NCI-H2196 (cell line): ENCODE results near the gene MOSPD3.
"Not testable (repeated sequence)": the region's sequence is repeated elsewhere in the genome, so short reads cannot be mapped to it uniquely, and the experiment has no call there.

ENCODE experiments used
- DNase-seq: peaks from one replicate; lab custom pipeline; 2025; ENCODE audit not compliant: unreplicated experiment; lab: John Stamatoyannopoulos, UW

The MOSPD3 gene, protein sequence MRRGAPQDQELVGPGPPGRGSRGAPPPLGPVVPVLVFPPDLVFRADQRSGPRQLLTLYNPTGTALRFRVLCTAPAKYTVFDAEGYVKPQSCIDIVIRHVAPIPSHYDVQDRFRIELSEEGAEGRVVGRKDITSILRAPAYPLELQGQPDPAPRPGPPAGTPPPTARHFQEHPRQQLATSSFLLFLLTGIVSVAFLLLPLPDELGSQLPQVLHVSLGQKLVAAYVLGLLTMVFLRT

DNA sequence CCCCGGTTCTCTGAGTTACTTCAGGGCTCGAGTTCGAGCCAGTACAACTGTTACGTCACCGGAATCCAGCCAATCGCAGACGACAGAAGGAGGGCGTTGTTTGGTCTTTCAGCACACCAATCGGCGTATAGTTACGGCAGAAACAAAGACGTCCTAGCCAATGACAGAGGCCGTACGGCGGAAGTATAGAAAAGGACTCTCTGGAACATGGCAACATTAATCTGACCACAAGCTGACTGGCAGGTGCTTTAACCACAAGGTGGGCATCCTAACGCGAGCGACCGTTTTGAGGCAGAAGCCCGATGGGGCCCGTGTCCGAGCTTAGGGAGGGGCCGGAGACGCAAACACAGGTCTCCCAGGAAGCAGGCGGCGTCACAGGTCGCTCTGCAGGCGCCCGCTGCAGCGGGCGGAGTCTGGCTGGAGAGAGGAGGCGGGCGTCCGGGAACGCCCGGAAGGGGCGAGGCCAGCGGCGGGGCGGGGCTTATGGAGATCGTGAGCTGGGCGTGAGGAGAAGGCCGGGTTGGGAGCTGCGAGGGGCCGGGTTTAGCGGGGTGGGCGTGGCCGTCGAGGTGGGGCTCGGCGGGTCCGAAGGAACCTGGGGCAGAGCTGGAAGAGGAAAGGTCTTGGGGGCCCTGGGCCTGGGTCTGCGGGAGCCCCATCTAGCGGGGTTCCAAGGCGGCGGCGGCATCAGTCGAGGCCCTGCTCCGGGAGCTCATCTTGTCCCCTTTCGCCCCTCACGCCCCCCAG is at the start of gene MOSPD3:
Gene MOSPD3 (plus strand): TSS at position 558 of the 747 bp plus-strand sequence. CDS start 252 bp downstream, outside the sequence.
- DNase-seq, result peak; percentile 98

DNA sequence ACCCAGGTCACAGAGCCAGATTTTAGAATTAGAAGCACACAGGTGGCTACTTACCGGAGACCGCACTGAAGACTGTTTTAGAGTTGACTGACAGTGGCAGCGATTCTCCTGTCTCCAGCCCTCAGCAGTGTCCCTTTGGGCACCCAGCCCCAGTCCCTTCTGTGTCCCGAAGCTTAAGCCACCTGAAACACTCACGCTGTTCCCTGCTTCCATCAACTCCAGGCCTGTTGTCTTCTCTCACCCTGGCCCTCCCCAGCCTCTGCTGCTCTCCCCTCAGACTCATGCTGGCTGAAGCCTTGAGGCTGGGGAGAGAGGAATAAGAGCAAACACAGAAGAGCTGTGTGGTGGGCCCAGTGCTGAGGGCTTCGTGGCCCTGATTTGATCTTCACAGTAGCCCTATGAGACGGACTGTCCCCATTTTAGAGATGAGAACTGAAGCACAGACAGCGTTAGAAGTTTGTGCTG is 49.2 kb upstream of the MOSPD3 start:
- DNase-seq, result no peak

DNA sequence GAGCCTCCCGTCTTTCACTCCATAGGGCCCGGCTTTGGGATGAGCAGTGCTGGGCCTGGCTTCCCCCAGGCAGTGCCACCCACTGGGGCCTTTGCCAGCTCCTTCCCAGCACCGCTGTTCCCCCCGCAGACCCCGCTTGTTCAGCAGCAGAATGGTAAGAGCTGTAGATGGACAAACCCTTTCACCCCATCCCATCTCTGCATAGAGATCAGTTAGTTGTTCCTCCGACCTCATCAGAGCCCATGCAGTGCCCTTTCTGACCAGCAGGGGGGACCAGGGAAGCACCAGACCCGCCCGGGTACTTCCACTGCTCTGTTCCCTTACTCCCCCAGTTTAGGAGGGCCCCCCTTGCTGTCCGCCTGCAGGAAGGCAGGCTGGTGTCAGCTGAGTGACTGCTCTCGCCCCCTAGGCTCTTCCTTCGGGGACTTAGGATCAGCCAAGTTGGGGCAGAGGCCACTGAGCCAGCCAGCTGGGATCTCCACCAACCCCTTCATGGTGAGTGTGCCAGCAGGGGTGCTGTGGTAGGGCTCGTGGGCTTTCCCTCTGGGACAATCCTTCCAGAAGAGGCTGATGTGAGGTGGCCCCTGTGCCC is 48.4 kb upstream of the MOSPD3 start:
- peak; percentile 85 for DNase-seq

DNA sequence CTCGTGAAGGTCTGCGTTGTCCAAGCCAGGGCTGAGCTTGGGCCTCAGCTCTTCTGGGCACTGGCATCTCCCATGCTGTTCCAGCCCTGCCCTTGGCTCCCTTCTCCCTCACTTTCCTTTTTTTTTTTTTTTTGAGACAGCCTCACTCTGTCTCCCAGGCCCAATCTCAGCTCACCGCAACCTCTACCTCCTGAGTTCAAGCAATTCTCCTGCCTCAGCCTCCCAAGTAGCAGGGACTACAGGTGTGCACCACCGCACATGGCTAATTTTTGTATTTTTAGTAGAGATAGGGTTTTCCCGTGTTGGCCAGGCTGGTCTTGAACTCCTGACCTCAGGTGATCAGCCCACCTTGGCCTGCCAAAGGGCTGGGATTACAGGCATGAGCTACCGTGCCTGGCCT is 47.9 kb upstream of the MOSPD3 start:
- not testable (repeated sequence) for DNase-seq

DNA sequence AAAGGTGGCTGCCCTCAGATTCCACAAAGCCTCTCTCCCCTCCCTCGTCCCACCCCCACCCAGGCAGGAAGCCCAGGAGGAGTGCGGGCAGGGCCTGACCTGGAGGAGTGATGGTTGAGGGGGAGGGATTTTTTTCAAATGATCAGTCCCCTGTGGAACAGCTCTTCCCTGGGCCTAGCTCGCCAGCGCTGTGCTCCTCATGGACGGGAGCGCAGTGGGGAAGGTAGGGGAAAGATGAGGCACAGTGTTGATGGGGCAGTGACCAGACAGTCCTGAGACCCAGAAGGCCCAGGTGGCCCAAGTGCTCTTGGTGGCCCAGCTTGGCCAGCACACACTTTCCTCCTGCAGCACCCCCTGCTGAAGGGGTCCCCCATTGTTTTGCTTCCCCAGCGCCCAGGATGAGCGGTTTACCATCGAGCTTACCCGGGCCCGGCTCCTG is 47.2 kb upstream of the MOSPD3 start:
- DNase-seq, result no peak

DNA sequence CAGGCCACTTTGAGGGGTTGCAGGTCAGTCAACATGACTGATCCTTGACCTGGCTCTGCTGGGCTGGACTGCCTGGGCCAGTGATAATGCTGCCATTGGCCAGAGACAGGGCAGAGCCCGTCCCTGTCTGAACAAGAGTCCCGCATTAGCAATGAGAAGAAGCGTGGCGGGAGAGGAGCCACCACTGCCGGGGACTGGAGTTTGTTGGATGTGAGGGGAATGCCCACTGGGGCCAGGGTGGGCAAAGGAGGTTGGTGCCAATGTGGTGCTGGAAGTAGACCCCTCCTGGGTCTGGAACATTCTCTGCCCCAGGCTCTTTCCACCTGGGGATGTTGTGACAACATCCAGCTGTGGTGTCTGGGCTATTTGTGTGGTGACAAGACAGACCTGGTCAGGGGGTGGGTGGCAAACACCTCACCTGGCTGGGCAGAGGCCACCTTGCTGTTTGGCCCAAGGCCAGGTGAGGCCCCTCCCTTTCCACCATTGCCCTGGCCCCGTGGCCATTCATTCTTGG is 46.3 kb upstream of the MOSPD3 start:
- DNase-seq, result no peak

DNA sequence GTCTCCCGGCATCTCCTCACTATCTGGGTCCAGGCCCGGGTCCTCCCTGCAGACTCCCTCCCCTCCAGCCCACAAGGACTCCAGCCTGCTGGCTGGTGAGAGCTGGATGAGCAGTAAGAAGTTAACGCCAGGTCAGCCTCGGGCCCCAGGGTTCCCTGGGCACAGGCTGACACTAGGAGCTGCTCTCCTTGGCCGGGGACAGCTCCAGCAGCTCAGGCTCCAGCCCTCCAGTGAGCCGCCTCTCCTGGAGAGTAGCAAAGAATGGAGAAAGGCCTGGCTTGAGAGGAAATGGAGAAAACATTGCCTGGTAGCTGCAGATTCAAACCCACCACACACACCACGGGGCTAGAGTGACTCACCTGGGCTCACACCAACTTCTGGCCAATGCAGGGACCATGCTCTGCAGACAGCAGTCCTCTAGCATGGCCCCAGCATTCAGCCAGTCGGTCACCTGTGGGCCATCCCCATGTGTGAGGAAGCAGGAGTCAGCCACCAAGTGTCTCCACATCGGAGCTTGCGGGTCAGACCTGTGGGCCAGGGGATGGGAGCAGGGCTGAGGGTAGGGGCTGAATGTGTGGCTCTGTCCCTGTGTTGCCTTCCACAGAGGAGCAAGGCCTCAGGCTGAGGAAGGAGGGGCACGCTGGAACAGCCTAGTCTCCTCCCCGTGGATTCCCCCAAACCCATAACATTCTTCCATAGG is 45.2 kb upstream of the MOSPD3 start:
- DNase-seq, result no peak

DNA sequence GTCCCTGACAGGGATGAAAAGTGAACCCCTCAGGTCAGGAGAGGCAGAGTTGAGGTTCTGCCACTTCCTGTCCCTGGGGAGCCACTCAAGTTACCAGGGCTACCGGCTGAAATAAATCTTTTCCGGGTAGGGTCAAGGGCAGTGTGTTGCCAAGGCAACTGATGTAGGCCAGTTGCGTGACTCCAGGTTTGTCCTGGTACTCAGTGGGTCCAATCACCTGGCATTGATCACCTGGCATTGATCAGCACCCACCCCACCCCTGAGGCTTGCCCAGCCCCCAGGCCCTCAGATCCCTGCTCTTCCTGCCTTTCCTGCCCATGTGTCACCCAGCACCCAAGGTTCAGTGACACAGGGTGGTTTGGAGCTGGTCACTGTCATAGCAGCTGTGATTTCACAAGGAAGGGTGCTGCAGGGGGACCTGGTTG is 44.6 kb upstream of the MOSPD3 start:
- peak; percentile 27 for DNase-seq

DNA sequence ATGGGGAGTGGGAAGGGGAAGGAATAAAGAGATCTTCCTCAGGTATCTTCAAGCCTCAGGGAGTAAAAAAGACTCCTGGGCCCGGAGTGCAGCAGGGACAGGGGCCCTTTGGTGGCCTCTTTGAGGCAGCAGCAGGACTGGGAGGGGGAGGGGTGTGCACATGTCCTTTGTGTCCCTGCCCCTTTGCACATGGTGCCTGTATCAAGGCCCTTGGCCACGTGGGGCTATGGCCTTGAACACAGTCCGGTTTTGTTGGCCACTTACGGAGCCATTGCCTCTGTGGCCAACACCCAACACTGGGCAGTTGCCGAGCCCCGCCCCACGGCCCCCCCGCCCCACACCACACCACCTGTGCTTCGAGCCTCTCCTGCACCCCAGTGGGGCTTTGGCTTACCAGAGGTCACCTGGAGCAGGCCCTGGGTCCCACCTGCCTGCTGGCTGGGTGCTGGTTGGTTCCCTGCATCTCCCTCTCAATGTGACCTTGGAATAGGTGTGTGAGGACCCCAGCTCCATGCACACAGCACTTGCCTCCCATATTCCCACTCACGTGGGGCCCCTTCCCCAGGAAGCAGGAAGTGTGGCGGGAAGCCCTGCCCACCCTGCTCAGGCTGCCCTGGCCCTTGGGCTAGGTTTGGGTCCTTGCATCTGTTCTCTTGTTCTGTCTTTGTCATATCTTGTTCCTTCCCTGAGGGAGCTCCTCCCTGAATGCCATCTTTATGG is 44.0 kb upstream of the MOSPD3 start:
- no peak for DNase-seq

DNA sequence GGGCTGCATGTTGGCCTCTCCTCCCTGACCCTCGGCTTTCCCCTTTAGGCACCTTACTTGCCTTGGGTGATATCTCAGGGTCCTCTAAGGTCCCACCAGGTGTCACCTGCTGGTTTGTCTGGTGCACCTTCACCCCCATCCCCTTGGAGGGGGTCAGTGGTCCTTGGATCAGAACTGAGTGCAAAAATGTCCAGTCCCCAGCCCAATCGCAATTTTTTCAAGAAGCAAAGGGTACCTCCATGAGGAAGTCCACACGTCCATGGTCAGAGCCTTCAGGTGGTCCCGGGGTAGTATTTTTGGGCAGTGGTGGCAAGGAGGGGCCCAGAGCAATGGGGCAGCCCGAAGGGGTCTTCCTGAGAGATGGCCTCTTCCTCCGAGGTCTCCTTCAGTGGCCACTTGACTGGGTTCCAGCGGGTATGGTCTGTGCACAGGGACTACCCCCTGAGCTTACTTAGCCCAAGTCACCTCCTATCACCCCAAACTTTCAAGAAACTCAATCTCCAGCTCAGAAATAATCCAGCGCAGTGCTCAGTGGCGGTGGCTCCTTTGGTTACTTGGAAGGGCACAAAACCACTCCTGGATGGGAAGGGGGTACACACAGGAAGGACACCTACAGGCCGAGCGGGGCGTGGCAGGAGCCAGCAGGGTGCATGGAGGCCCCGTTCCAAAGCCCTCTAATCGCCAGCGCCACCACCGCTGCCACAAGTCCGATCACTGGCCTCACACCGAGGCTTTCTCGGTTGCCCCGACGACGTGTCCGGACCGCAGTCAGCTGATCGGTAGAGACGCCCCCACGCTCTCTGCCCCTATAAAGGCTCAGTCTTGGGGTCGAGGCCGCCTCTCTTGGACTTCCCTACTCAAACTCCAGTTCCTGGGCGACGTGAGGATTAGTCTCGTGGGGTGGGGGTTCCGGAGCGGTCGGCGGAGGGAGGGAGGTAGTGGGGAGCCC is 43.2 kb upstream of the MOSPD3 start:
- peak; percentile 60 for DNase-seq

DNA sequence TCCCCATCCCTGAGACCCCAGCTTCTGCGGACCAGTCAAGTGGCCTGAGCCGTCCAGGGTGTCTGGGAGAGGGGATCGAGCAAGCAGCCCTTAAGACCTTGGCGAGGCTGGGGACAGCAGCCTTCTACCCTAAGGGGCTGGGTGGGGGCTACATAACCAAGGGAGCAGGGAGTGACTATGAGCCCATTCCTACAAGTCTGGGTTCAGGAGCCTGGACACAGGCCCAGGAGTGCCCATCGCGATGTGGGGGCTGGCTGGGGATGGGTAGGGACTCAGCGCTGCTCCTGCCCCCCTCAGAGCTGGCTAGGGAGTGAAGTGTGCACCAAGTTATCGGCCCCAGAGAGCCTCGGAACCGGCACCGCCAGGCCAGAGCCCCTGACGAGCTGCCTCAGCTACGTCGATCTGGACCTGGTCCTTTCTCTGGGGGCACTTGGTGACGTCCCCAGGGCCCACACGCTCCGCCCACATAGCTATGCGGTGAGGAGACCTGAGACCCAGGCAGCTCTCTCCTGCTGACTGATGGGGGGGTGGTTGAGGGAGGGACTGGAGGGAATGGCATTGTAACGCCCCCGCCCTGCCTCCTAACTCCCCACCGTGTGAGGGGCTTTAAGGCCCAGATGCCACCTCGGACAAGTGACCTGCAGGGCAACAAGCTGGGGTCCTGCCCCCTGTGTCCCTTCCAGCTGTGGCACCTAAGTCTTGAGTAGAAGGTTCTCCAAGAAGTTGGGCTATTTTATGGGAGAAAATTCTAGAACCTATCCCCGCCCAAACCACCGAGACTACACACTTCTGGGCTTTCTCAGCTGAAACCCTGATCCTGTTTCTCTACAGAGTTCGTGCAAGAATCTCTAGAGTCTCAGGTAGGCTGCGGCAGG is 41.1 kb upstream of the MOSPD3 start:
- DNase-seq, result no peak

DNA sequence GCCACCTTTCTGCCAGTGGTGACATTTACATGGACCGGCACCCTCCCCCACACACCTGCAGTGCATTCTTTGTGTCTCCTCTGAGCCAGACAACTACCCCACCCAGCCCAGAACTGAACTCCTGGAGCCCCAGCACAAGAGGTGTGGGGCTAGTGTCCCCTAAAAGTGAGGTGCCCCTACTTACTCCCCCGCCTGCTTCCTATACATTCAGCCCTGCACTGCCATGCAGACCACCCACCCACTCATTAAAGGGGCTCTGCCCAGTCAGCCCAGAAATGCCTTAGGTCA is 40.6 kb upstream of the MOSPD3 start:
- no peak for DNase-seq

DNA sequence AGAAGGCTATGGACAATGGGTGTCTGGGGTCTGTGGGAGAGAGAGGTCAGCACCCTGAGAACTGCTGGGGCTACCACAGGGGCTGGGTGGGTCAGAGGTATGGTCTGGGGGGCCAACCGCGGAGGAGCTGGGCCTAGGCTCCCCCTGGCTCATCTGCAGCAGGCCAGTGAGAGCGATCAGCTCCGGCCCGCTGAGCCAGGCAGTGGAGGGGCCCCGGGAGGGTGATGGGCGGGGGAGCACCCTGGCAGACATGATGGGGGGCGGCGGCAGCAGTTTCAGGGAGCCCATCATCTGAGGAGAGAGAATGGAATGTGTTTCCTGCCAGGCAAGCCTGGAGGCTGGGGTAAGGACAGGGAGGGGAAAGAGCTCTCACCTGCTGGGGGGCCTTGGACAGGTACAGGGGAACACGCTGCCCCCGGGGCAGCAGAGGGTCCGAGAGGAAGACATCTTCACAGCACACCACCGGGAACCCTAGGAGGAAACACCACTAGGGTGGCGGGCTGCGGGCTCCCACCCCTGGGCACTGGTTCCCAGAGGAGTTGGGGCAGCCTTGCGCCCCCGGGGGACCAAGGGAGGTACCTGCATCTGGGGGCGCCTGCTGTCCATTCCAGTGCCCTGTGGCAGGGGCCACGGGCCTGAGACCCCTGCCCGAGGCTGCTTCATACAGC is 39.9 kb upstream of the MOSPD3 start:
- DNase-seq, result no peak

DNA sequence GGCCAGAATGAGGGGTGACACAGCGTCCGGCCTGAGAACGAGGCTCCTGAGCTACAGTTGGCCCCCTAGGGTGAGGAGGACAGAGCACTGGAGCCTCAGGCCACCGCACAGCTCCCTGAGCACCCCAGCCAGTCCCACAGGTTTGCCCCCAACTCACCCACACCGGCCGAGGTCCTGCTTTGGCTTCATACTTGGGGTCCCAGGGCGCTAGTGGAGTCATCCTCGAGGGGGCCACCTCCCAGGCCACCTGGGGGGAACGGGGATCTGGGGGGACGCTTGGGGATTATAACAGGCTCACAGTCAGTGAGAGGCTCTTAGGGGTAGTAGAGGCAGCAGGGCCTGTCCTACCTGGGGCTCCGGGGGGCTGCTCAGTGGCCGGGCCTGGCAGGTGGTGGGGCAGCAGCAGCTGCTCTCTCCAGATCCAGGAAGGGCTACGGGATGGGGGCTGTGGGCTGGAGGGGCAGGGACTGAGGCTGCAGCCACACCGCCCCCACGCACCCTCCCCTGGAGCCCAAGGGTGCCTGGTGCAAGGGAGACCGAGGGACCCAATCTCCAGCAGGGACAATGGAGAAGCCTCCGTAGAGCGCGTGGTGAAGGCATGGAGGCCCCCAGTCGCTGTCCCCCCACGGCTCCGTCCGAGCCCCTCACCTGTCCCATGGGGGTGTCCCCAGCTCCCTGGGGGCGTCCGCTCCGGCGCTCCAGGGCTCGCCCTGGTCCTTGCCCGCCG is 39.2 kb upstream of the MOSPD3 start:
- DNase-seq, result no peak

DNA sequence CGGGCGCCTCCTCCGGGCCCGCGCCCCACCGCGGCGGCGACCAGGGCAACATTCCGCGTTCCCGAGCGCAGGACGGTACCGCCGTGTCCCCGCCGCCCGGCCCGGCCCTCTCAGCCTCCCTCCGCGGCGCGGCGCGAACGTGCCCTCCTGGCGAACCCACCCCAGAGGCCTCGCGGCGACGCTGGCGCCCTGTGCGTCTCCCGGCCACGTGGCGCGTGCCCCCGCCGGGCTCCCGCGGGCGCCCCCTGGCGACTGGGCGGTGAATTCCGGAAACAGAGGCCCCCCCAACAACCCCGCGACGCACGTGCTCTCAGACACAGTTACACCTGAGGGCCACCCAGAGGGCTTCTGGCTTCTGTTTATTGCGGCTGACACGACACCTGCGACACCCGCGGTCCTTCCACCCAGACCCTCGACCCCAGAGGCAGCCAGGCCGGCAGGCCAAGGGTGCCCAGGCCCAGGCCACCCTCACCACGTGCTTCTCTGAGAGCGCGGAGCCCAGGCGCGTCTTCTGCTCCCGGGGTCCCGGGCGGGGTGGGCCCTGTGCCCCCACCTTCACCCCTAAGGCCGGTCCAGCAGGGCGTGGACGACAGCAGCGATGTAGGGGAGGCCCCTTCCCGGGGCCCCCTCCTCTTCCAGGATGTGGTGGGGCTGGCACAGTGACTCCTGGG is 38.5 kb upstream of the MOSPD3 start, which contains the start of gene SAP25:
Gene SAP25 (minus strand): TSS at position 210 of the 671 bp plus-strand sequence. CDS start 158 bp downstream, at position 52.
- DNase-seq, result no peak

DNA sequence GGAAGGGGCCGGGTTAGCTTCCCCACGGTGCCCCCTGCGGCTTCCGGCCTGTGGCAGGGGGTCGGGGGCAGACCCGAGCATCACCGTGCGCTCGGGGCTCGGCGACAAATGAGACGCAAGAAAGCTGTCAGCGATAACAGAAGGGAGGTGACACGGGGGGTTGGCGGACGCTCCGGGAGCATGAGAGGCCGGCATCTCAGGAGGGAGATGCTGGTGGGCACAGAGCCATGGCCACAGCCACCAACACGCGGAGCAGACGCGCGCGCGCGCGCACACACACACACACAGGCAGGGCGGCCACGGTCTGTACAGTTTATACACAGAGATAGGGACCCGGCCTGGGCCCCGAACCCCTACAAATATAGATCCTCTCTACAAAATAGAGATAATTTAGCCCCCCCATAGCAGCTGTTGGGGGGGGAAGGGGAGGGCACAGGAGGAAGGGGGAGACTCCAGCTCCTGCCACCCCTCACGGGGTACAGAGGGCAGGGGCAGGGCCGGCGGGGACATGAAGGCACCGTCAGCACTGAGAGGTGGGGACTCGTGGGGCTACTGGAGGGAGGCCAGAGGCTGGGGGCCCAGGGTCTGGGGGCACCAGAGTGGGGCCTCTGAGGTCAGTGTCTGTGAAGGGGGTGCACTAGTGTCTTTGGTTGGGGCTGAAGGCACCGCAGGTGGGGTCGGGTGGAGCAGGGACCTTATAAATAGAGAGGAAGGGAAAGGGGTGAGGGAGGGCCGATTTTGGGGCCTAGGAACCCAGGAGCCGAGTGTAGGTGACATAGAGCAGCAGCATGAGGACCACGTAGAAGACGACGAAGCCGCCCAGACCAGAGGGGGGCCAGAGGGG is 37.8 kb upstream of the MOSPD3 start:
- no peak for DNase-seq
